ENCODE data around the gene PDE3B.

GRCh38 chr11:14626650-14627049 is 17.0 kb upstream of the PDE3B start:
- TF ChIP-seq CTCF (IDR thresholded peaks at IDR 0.05) = no peak
- TF ChIP-seq POLR2AphosphoS5 (IDR thresholded peaks at IDR 0.05) = no peak

Data from prostate gland (tissue), 2 donors.